IPS-18c (cell line): ENCODE measurements around the gene CADPS2.

Experiments
- H3K4me3 ChIP-seq: 2 replicates; pipeline ENCODE4 v1.7.0; 2013; ENCODE audit warnings: low read depth, mild to moderate bottlenecking, low read length, moderate library complexity; ENCODE audit not compliant: insufficient read depth
- H3K9me3 ChIP-seq: one replicate; pipeline ENCODE4 v1.6.1; 2013; ENCODE audit warnings: mild to moderate bottlenecking, low read length, moderate library complexity; ENCODE audit not compliant: control insufficient read depth, insufficient read depth

CADPS2 gene

GRCh38 chr7:122827763-122828162 lies 58.5 kb downstream of the CADPS2 start:
- H3K9me3 ChIP-seq = no peaks in the 10 kb centered on the region
- no peak overlapping the region for H3K4me3 ChIP-seq

- H3K4me3 ChIP-seq = no peak overlapping the region
- H3K9me3 ChIP-seq = no peaks in the 10 kb centered on the region
These were observed 72.4 kb downstream of the CADPS2 start for GRCh38 chr7:122813845-122814244.

- H3K4me3 ChIP-seq = no peak overlapping the region
- H3K9me3 ChIP-seq = no peaks in the 10 kb centered on the region
These were observed 82.4 kb downstream of the CADPS2 start for GRCh38 chr7:122803851-122804250.

- Histone ChIP-seq H3K4me3 (no peak overlapping the region), H3K9me3 (no peaks in the 10 kb centered on the region)
These were observed 82.9 kb downstream of the CADPS2 start for GRCh38 chr7:122803323-122803722.

GRCh38 chr7:122802301-122802751 lies 83.9 kb downstream of the CADPS2 start:
- Histone ChIP-seq H3K9me3 (no peaks in the 10 kb centered on the region), H3K4me3 (no peak overlapping the region)

- H3K9me3 ChIP-seq = no peaks in the 10 kb centered on the region
- no peak overlapping the region for H3K4me3 ChIP-seq
These were observed 94.2 kb downstream of the CADPS2 start for GRCh38 chr7:122791959-122792545.

- H3K4me3 ChIP-seq = no peak overlapping the region
These were observed 95.7 kb downstream of the CADPS2 start for GRCh38 chr7:122790591-122790990.

GRCh38 chr7:122790132-122790531 lies 96.1 kb downstream of the CADPS2 start:
- H3K4me3 ChIP-seq = no peak overlapping the region
- no peaks in the 10 kb centered on the region for H3K9me3 ChIP-seq

More at GRCh38 chr7:122790591-122790990, 95.7 kb downstream of the CADPS2 start:
- no peaks in the 10 kb centered on the region for H3K9me3 ChIP-seq

GRCh38 chr7:122789156-122789555 lies 97.1 kb downstream of the CADPS2 start:
- Histone ChIP-seq H3K4me3 (no peak overlapping the region), H3K9me3 (no peaks in the 10 kb centered on the region)

GRCh38 chr7:122770686-122771335 lies 115.4 kb downstream of the CADPS2 start:
- H3K9me3 ChIP-seq = no peaks in the 10 kb centered on the region
- no peak overlapping the region for H3K4me3 ChIP-seq

GRCh38 chr7:122768827-122769226 lies 117.4 kb downstream of the CADPS2 start:
- H3K9me3 ChIP-seq = no peaks in the 10 kb centered on the region

GRCh38 chr7:122767339-122767738 lies 118.9 kb downstream of the CADPS2 start:
- H3K4me3 ChIP-seq = no peak overlapping the region
- no peaks in the 10 kb centered on the region for H3K9me3 ChIP-seq

More at GRCh38 chr7:122768827-122769226, 117.4 kb downstream of the CADPS2 start:
- no peak overlapping the region for H3K4me3 ChIP-seq

- no peak overlapping the region for H3K4me3 ChIP-seq
- no peaks in the 10 kb centered on the region for H3K9me3 ChIP-seq
These were observed 119.7 kb downstream of the CADPS2 start for GRCh38 chr7:122766593-122766992.

GRCh38 chr7:122764902-122765301 lies 121.4 kb downstream of the CADPS2 start:
- Histone ChIP-seq H3K9me3 (no peaks in the 10 kb centered on the region), H3K4me3 (no peak overlapping the region)

- Histone ChIP-seq H3K9me3 (no peaks in the 10 kb centered on the region), H3K4me3 (no peak overlapping the region)
These were observed 122.2 kb downstream of the CADPS2 start for GRCh38 chr7:122764020-122764419.

- H3K9me3 ChIP-seq = no peaks in the 10 kb centered on the region
- H3K4me3 ChIP-seq = no peak overlapping the region
These were observed 124.2 kb downstream of the CADPS2 start for GRCh38 chr7:122762071-122762470.

GRCh38 chr7:122758501-122758900 lies 127.8 kb downstream of the CADPS2 start:
- H3K9me3 ChIP-seq = no peaks in the 10 kb centered on the region

GRCh38 chr7:122756860-122757259 lies 129.4 kb downstream of the CADPS2 start:
- Histone ChIP-seq H3K9me3 (no peaks in the 10 kb centered on the region), H3K4me3 (no peak overlapping the region)

More at GRCh38 chr7:122758501-122758900, 127.8 kb downstream of the CADPS2 start:
- H3K4me3 ChIP-seq = no peak overlapping the region

GRCh38 chr7:122755696-122756095 lies 130.6 kb downstream of the CADPS2 start:
- Histone ChIP-seq H3K9me3 (no peaks in the 10 kb centered on the region), H3K4me3 (no peak overlapping the region)
